NCI-H1105 treated with DMSO at 0.1 percent for 48 hours (cell line): Measurements from ENCODE around the gene GOSR1.
A peak's percentile ranks its signal among the peaks of the same experiment; 100 is the strongest.
"Not testable (repeated sequence)": the region's sequence is repeated elsewhere in the genome, so short reads cannot be mapped to it uniquely, and the experiment has no call there.

Experiments used
- DNase-seq: peaks from one replicate; lab custom pipeline; 2025; lab: John Stamatoyannopoulos, UW

The GOSR1 gene

GRCh38 chr17:30477083-30477773 is at the start of gene GOSR1:
TSS of gene GOSR1 (plus strand) at chr17:30477408. CDS start at chr17:30477434, 26 bp downstream.
- peak; percentile 92 for DNase-seq

- no peak for DNase-seq
Measured at GRCh38 chr17:30427611-30428010, 49.6 kb upstream of the GOSR1 start.

- DNase-seq = no peak
Measured at GRCh38 chr17:30429155-30429554, 48.1 kb upstream of the GOSR1 start.

- peak; percentile 26 for DNase-seq
Measured at GRCh38 chr17:30433514-30433913, 43.7 kb upstream of the GOSR1 start.

GRCh38 chr17:30436729-30437128 is 40.5 kb upstream of the GOSR1 start:
- no peak for DNase-seq

- no peak for DNase-seq
Measured at GRCh38 chr17:30443721-30444120, 33.5 kb upstream of the GOSR1 start.

GRCh38 chr17:30446640-30447039 is 30.6 kb upstream of the GOSR1 start:
- DNase-seq = not testable (repeated sequence)

GRCh38 chr17:30449480-30449879 is 27.7 kb upstream of the GOSR1 start:
- no peak for DNase-seq

- DNase-seq = no peak
Measured at GRCh38 chr17:30450125-30451027, 26.8 kb upstream of the GOSR1 start.

GRCh38 chr17:30454635-30455034 is 22.6 kb upstream of the GOSR1 start:
- no peak for DNase-seq

- DNase-seq = no peak
Measured at GRCh38 chr17:30458371-30458770, 18.8 kb upstream of the GOSR1 start.

- not testable (repeated sequence) for DNase-seq
Measured at GRCh38 chr17:30458797-30459413, 18.3 kb upstream of the GOSR1 start.

GRCh38 chr17:30468465-30468864 is 8.7 kb upstream of the GOSR1 start:
- no peak for DNase-seq

- DNase-seq = peak; percentile 85
Measured at GRCh38 chr17:30472238-30472890, 4.8 kb upstream of the GOSR1 start.

- no peak for DNase-seq
Measured at GRCh38 chr17:30475206-30475605, 2.0 kb upstream of the GOSR1 start.

GRCh38 chr17:30476726-30477082 is 504 bp upstream of the GOSR1 start:
- no peak for DNase-seq

GRCh38 chr17:30477774-30478115 is 537 bp downstream of the GOSR1 start:
- DNase-seq = no peak

- DNase-seq = no peak
Measured at GRCh38 chr17:30482555-30482954, 5.3 kb downstream of the GOSR1 start.

GRCh38 chr17:30483159-30483558 is 6.0 kb downstream of the GOSR1 start:
- no peak for DNase-seq

GRCh38 chr17:30493780-30494179 is 16.6 kb downstream of the GOSR1 start:
- no peak for DNase-seq

- DNase-seq = no peak
Measured at GRCh38 chr17:30495586-30495985, 18.4 kb downstream of the GOSR1 start.

- DNase-seq = no peak
Measured at GRCh38 chr17:30503558-30503957, 26.4 kb downstream of the GOSR1 start.
